Astrocyte (in vitro differentiated cells and primary cell): ENCODE data around the gene DUS1L. TPM values are rescaled to one million over a fixed set of nuclear protein-coding genes. Genes with fewer than 3 reads are reported as not detected.

ENCODE experiments used
- DNase-seq: peaks from one replicate; pipeline ENCODE4 v3.0.0-alpha.2; 2010; ENCODE audit warnings: low read depth
- FAIRE-seq: peaks from 2 replicates; lab custom pipeline; 2011; peaks lifted over from hg19 to GRCh38; lab: Jason Lieb, UNC
- H2AFZ ChIP-seq: 2 replicates; pipeline ENCODE4 v1.6.0; 2012; ENCODE audit warnings: low read depth, low read length, inconsistent platforms
- H3K27ac ChIP-seq: 2 replicates; pipeline ENCODE4 v1.5.1; 2011; ENCODE audit warnings: low read depth, low read length, inconsistent platforms
- H3K27me3 ChIP-seq: 2 replicates; pipeline ENCODE4 v1.6.0; 2011; ENCODE audit warnings: low read length, inconsistent platforms; ENCODE audit not compliant: insufficient read depth
- H3K36me3 ChIP-seq: 2 replicates; pipeline ENCODE4 v1.5.1; 2011; ENCODE audit warnings: low read length, inconsistent platforms; ENCODE audit not compliant: insufficient read depth
- H3K4me1 ChIP-seq: 2 replicates; pipeline ENCODE4 v1.5.1; 2011; ENCODE audit warnings: low read length, inconsistent platforms; ENCODE audit not compliant: insufficient read depth
- H3K4me2 ChIP-seq: 2 replicates; pipeline ENCODE4 v1.6.0; 2012; ENCODE audit warnings: low read length, inconsistent platforms
- H3K4me3 ChIP-seq: 2 replicates; pipeline ENCODE4 v1.5.1; 2011; ENCODE audit warnings: low read depth, mild to moderate bottlenecking, low read length, inconsistent platforms; ENCODE audit not compliant: insufficient read depth
- H3K79me2 ChIP-seq: 2 replicates; pipeline ENCODE4 v1.6.0; 2012; ENCODE audit warnings: mild to moderate bottlenecking, low read length, inconsistent platforms; ENCODE audit not compliant: insufficient read depth
- H3K9ac ChIP-seq: 2 replicates; pipeline ENCODE4 v1.6.0; 2012; ENCODE audit warnings: mild to moderate bottlenecking, low read length, inconsistent platforms
- H3K9me3 ChIP-seq: 2 replicates; pipeline ENCODE4 v1.5.1; 2012; ENCODE audit warnings: low read depth, mild to moderate bottlenecking, low read length, inconsistent platforms; ENCODE audit not compliant: insufficient read depth
- H4K20me1 ChIP-seq: 2 replicates; pipeline ENCODE4 v1.6.0; 2012; ENCODE audit warnings: low read length, inconsistent platforms; ENCODE audit not compliant: insufficient read depth
- H3K27ac Mint-ChIP-seq: one replicate; pipeline ENCODE4 v1.8.0; 2021; ENCODE audit warnings: mild to moderate bottlenecking, mixed read lengths; ENCODE audit not compliant: unreplicated experiment
- H3K27me3 Mint-ChIP-seq: one replicate; pipeline ENCODE4 v1.8.0; 2021; ENCODE audit warnings: low read depth, mixed read lengths; ENCODE audit not compliant: unreplicated experiment
- H3K36me3 Mint-ChIP-seq: one replicate; pipeline ENCODE4 v1.8.0; 2021; ENCODE audit warnings: low read depth, mixed read lengths; ENCODE audit not compliant: unreplicated experiment
- H3K4me1 Mint-ChIP-seq: one replicate; pipeline ENCODE4 v1.8.0; 2021; ENCODE audit warnings: low read depth, mixed read lengths; ENCODE audit not compliant: unreplicated experiment
- H3K4me3 Mint-ChIP-seq: one replicate; pipeline ENCODE4 v1.8.0; 2021; ENCODE audit warnings: mild to moderate bottlenecking, moderate library complexity, mixed read lengths; ENCODE audit not compliant: unreplicated experiment
- H3K9me3 Mint-ChIP-seq: one replicate; pipeline ENCODE4 v1.8.0; 2021; ENCODE audit warnings: mild to moderate bottlenecking, mixed read lengths; ENCODE audit not compliant: unreplicated experiment
- CTCF ChIP-seq: IDR thresholded peaks from 2 replicates; pipeline ENCODE4 v1.5.1; 2011; ENCODE audit warnings: low read depth, mild to moderate bottlenecking, inconsistent platforms, low read length, moderate library complexity; ENCODE audit not compliant: insufficient read depth
- EZH2 ChIP-seq: IDR thresholded peaks from 2 replicates; pipeline ENCODE4 v1.6.1; 2012; ENCODE audit warnings: mild to moderate bottlenecking, low read length, inconsistent platforms; ENCODE audit not compliant: insufficient read depth
- total RNA-seq: library from RNA; stranded (reverse); gene quantifications from 2 replicates; pipeline ENCODE4 v1.2.1, GENCODE V29; 2021

DUS1L gene
- total RNA-seq, 1 donor from 2014 or later, result 55.1 TPM

GRCh38 chr17:82085031-82085861 is 19.6 kb upstream of the DUS1L start:
- FAIRE-seq, result no peak
- Histone ChIP-seq H3K4me3 (no peak overlapping the region), H3K9ac (no peak overlapping the region), H3K9me3 (no peaks in the 10 kb centered on the region), H3K36me3 (peaks cover 8% of the 10 kb centered on the region), H2AFZ (no peak overlapping the region), H3K27ac (no peak overlapping the region), H3K4me1 (no peaks in the 10 kb centered on the region), H3K27me3 (no peaks in the 10 kb centered on the region), H3K4me2 (no peak overlapping the region), H3K79me2 (peaks cover 6% of the 10 kb centered on the region), H4K20me1 (peaks cover 79% of the 10 kb centered on the region)
- Mint-ChIP-seq H3K36me3 (no peaks in the 10 kb centered on the region), H3K9me3 (no peaks in the 10 kb centered on the region), H3K4me3 (no peak overlapping the region), H3K4me1 (no peaks in the 10 kb centered on the region), H3K27ac (no peak overlapping the region), H3K27me3 (no peaks in the 10 kb centered on the region)
- TF ChIP-seq CTCF (no peak), EZH2 (no peak)
- DNase-seq, result no peak

- H4K20me1 ChIP-seq, result peaks cover 80% of the 10 kb centered on the region
- H3K9me3 ChIP-seq, result no peaks in the 10 kb centered on the region
- H3K4me1 ChIP-seq, result no peaks in the 10 kb centered on the region
- H3K4me3 ChIP-seq, result no peak overlapping the region
- Mint-ChIP-seq H3K27ac (no peak overlapping the region), H3K36me3 (no peaks in the 10 kb centered on the region), H3K4me3 (no peak overlapping the region), H3K27me3 (no peaks in the 10 kb centered on the region), H3K9me3 (no peaks in the 10 kb centered on the region), H3K4me1 (no peaks in the 10 kb centered on the region)
- H3K27ac ChIP-seq, result no peak overlapping the region
- peaks cover 4% of the 10 kb centered on the region for H3K36me3 ChIP-seq
- no peak overlapping the region for H2AFZ ChIP-seq
- H3K4me2 ChIP-seq, result no peak overlapping the region
- no peaks in the 10 kb centered on the region for H3K27me3 ChIP-seq
- H3K79me2 ChIP-seq, result peaks cover 6% of the 10 kb centered on the region
- no peak overlapping the region for H3K9ac ChIP-seq
- no peak for DNase-seq
- no peak for TF ChIP-seq CTCF
- TF ChIP-seq EZH2, result no peak
- no peak for FAIRE-seq
Observed at GRCh38 chr17:82084373-82085030, 18.9 kb upstream of the DUS1L start.
